Stimulated activated CD4-positive, alpha-beta T cell treated with anti-CD3 and anti-CD28 coated beads, Interleukin-4, amount 100 ng/mL, for 1 hour (primary cell): ENCODE results near the gene KANSL2.
"Not testable (repeated sequence)": the region's sequence is repeated elsewhere in the genome, so short reads cannot be mapped to it uniquely, and the experiment has no call there.

ENCODE experiments used
- DNase-seq: peaks from one replicate; pipeline ENCODE4 v3.0.0-alpha.2; 2020

KANSL2 gene

DNA sequence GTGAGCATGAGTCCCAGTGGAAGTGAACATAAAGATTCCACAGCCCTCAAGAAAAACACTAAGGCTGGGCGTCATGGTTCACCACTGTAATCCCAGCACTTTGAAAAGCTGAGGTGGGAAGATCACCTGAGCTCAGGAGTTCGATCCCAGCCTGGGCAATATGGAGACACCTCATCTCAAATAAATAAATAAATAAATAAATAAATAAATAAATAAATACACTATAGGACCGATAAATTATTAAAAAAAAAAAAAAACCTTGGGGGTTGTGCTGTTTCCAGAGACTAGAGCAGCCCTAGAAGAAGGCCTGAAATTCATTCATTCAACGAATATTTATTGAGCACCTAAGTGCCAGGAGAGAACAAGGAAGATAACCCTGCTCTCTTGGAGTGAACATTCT lies 1.5 kb upstream of the KANSL2 start:
- no peak for DNase-seq

DNA sequence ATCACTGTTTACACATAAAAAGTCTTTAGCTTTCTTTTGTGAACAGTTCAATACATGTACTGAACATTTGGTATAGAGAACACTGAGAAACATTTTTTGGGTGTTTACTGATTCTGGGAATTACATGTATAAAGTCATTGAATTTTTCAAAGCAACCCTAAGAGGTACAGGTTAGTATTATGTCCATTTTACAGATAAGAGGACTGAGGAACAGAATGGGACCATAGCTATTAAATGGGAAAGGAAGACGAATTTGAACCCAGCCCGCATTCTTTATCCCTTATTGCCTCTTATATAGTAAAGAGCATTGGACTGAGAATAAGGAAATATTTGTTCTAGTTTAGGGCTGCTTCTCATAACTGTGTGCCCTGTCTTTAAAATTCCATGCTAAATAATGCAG lies 889 bp upstream of the KANSL2 start:
- DNase-seq, result no peak

DNA sequence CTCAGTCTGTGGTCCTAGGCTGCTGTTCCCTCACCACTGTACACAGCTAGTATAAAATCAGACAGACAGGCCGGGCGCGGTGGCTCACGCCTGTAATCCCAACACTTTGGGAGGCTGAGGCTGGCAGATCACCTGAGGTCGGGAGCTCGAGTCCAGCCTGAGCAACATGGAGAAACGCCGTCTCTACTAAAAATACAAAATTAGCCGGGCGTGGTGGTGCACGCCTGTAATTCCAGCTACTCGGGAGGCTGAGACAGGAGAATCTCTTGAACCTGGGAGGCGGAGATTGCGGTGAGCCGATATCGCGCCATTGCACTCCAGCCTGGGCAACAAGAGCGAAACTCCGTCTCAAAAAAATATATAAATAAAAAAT lies 481 bp upstream of the KANSL2 start:
- not testable (repeated sequence) for DNase-seq

DNA sequence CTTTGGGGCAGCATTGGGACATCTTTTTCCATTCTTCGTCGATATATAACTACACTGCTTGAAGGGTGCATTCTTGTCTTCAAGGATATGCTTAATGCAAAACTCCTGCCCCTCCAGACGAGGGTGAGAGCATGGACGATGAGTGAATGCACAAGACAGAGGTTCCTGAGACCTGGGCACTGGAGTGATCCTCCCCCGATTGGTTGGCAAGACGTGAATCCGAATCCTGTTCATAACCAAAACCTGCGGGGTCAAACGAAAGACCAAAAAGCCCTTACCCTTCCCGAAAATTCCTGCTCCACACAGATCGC lies 684 bp downstream of the KANSL2 start:
- DNase-seq, result no peak

DNA sequence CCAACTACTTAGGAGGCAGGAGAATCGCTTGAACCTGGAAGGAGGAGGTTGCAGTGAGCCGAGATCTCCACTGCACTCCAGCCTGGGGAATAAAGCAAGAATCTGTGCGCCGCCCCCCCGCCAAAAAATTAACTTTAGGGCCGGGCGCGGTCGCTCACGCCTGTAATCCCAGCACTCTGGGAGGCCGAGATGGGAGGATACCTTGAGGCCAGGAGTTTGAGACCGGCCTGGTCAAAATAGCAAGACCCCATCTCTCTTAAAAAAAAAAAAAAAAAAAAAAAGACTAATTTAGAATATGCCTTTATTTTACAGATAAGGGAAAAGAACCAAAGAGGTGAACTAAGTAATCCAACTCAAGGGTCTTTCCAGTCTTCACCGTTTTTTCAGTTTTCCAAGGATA lies 1.2 kb downstream of the KANSL2 start:
- no peak for DNase-seq

DNA sequence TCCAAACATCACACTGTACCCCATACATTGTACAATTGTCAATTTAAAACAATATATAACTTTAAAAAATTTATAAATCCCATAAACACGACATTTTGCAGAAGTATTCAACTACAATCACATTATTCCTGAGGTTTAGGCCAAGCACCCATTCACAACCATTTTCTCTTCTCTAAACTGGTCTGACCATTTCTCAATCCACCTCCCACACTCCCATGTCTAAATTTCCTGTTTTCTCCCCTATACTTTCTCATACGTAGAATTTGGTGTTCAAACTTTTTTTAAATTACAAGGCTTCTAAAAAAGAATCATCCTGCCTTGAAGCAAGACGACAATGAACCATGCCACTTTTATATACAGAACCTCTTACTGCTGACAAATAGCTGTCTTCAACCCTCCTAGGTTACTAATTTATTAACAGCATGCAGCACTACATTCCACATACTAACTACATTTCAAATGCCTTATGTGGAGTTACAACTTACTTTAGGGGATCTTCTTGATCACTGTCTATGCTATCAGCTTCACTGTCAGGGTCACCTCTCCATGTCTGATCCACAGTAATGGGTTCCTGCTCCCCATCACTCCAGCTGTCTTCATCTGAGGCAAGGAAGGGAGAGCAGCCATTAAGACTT lies 3.4 kb downstream of the KANSL2 start:
- no peak for DNase-seq

GRCh38 chr12:48671231-48671856 lies 10.7 kb downstream of the KANSL2 start:
- no peak for DNase-seq

- no peak for DNase-seq
Measured at GRCh38 chr12:48668996-48669395, 13.0 kb downstream of the KANSL2 start.

GRCh38 chr12:48659863-48660262 lies 22.2 kb downstream of the KANSL2 start:
- no peak for DNase-seq

DNA sequence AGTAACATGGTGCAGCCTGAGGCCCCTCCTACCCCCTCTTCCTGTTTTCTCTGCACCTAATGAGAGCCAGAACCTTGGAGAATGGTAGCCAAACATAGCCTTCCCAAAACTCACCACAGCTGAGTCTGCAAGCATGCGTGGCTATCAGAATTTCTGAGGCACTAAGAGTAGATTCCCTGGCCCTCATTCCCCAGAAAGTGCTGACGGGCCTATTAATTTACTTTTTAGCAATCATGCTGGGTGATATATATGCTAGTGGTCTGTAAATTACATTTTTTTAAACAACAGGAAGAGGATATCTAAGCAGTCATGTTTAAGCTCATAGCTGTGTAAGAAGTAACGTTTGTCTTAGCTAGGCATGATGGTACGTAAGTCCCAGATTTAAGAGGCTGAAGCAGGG lies 30.4 kb downstream of the KANSL2 start:
- no peak for DNase-seq

DNA sequence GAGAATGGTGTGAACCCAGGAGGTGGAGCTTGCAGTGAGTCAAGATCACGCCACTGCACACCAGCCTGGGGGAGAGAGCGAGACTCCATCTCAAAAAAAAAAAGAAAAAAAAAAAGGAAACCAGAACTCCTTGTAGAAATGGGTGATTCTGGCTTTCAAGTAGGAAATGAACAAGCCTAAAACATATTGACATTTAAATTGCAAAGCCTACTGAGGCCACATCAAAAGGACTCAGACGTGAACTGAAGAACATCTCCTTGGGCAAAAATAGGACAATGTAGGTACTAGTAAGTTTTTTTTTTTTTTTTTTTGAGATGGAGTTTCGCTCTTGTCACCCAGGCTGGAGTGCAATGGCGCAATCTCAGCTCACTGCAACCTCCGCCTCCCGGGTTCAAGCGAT lies 36.7 kb downstream of the KANSL2 start:
- not testable (repeated sequence) for DNase-seq

DNA sequence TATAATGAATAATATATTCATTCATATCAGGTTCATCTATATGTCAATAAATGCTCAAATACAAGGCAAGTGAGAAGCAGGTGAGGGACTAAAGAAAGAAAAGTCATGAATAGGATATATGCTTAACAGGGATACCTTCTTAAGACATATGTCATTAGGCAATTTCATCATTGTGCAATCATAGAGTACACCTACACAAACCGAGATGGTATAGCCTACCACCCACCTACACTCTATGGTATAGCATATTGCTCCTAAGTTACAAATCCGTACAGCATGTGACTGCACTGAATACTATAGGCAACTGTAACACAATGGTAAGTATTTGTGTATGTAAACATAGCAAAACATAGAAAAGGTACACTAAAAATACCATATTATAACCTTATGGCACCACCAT lies 39.0 kb downstream of the KANSL2 start:
- no peak for DNase-seq

- not testable (repeated sequence) for DNase-seq
Measured at GRCh38 chr12:48641752-48642555, 40.1 kb downstream of the KANSL2 start.

- DNase-seq, result no peak
Measured at GRCh38 chr12:48640854-48641253, 41.2 kb downstream of the KANSL2 start.

DNA sequence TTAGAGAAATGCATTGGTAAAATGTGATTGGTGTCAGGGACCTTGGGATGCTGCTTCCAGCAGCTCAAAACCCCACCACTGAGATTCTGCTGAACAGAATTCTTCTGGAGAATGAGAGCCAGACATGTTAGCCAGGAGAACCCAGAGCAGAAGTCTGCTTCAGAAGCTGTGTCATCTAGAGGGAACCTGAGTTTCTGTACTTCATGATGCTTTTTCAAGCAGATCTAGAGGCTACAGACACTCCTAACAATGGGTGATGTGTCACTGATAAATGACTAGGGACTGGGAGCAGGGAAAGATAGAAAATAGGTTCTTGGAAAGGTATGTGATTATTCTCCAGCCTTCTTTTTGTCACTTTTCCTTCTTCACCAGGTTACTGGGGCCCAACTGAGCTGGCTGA lies 41.6 kb downstream of the KANSL2 start:
- DNase-seq, result no peak

DNA sequence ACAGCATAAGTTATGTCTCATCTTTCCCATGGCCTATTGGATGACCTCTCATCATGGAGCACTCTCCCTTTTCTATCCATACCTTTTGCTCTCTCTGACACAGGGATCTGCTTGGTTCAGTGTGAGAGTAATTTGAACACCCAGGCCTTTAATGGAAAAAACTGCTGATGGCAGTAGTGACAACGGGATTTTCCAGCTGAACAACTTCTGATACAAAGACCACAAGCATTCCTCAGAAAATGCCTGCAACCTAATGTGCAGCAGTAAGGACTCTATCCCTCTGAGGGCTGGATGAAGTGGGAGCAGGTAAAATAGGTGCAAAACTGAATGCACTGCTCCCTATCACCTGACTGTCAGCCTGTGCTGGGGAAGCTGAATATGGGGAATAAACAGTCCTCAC lies 51.0 kb downstream of the KANSL2 start:
- no peak for DNase-seq

- DNase-seq, result no peak
Measured at GRCh38 chr12:48630346-48630745, 51.7 kb downstream of the KANSL2 start.

GRCh38 chr12:48629541-48629940 lies 52.5 kb downstream of the KANSL2 start:
- DNase-seq, result no peak

GRCh38 chr12:48627556-48627955 lies 54.5 kb downstream of the KANSL2 start:
- no peak for DNase-seq

DNA sequence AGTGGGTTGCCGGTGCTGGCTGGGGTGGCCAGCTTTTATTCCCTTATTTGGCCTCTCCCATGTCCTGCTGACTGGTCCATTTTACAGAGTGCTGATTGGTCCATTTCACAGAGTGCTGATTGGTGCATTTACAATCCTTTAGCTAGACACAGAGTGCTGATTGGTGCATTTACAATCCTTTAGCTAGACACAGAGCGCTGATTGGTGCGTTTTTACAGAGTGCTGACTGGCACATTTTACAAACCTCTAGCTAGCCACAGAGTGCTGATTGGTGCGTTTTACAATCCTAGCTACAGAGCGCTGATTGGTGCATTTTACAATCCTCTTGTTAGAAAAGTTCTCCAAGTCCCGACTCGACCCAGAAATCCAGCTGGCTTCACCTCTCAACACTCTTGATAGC lies 59.0 kb downstream of the KANSL2 start:
- not testable (repeated sequence) for DNase-seq

GRCh38 chr12:48618541-48618940 lies 63.5 kb downstream of the KANSL2 start:
- DNase-seq, result peak; percentile 60

DNA sequence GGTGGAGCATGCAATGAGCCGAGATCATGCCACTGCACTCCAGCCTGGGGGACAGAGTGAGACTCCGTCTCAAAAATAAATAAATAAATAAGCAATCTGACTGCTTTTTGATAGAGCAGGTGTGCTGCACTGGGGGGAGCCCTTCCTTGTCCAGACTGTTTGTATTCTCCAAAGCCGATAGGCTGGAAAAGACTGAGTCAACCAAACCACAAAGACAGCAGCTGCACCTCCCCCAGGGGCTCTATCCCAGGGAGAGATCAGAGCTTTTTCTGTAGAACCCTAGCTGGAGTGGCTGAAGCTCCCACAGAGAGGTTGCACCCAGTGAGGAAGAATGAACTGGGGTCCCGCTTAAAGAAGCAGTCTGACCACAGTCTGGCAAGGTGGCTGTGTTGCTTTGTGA lies 66.4 kb downstream of the KANSL2 start:
- no peak for DNase-seq

DNA sequence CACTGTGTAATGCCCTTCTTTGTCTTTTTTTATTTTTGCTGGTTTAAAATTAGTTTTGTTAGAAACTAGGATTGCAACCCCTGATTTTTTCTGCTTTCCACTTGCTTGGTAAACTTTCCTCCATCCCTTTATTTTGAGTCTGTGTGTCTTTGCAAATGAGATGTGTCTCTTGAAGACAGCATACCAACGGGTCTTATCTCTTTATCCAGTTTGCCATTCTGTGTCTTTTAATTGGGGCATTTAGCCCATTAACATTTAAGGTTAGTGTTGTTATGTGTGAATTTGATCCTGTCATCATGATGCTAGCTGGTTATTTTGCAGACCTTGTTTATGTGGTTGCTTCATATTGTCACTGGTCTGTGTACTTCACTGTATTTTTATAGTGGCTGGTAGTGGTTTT lies 68.7 kb downstream of the KANSL2 start:
- no peak for DNase-seq
